ENCODE results near the gene RAB39B.

Gene RAB39B

GRCh38 chrX:155215443-155216178, 48.7 kb downstream of the RAB39B start:
- DNase-seq (ENCODE audit: low read depth): no peak

- no peak for DNase-seq (ENCODE audit: low read depth)
Observed at GRCh38 chrX:155213731-155214130, 50.6 kb downstream of the RAB39B start.

GRCh38 chrX:155211208-155211607, 53.1 kb downstream of the RAB39B start:
- DNase-seq (ENCODE audit: low read depth): no peak
